ENCODE results near the gene DNAJC12.
"Not testable (repeated sequence)": the region's sequence is repeated elsewhere in the genome, so short reads cannot be mapped to it uniquely, and the experiment has no call there.

DNAJC12 gene

GRCh38 chr10:67762567-67762966 is 75.4 kb downstream of the DNAJC12 start:
- DNase-seq (ENCODE audit: low read depth), result not testable (repeated sequence)

DNA sequence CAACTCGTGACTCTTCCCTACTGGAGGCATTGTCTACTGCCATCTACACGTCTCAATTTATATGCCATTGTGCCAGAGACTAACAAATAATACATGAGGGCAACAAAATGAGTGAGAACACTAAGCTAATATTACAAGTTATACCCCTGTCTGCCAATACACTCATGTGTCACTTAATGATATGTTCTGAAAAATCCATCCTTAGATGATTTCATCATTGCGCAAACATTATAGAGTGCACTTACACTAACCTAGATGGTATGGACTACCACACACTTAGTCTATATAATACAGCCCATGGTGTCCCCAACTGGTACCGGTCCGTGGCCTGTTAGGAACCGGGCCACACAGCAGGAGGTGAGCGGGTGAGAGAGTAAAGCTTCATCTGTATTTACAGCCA is 77.7 kb downstream of the DNAJC12 start:
- no peak for DNase-seq (ENCODE audit: low read depth)

Data from fibroblast of gingiva (primary cell).